ENCODE measurements around the gene KIFC1. TPM values are rescaled to one million over a fixed set of nuclear protein-coding genes. Genes with fewer than 3 reads are reported as not detected.
"Not testable (repeated sequence)": the region's sequence is repeated elsewhere in the genome, so short reads cannot be mapped to it uniquely, and the experiment has no call there.

The KIFC1 gene
- total and polyA plus RNA-seq, 2 donors (not counting 1 experiment from before 2014, with no cell fraction given), result 5.3 to 8.0 TPM

- not testable (repeated sequence) for H4K20me1 ChIP-seq (ENCODE audit: control insufficient read depth, extremely low read depth, insufficient read depth, low read length); H3K9me3 ChIP-seq (ENCODE audit: control insufficient read depth, insufficient read depth, low read depth, low read length); H3K27me3 ChIP-seq (ENCODE audit: control insufficient read depth, insufficient read depth, low read length); H3K27ac ChIP-seq (ENCODE audit: insufficient read depth, low read length); H3K79me2 ChIP-seq (ENCODE audit: control insufficient read depth, insufficient read depth, low read length); DNase-seq (ENCODE audit: low read depth in 2 of 2); H2AFZ ChIP-seq (ENCODE audit: low read length); H3K4me1 ChIP-seq (ENCODE audit: control insufficient read depth, extremely low read depth, insufficient read depth, low read length); H3K36me3 ChIP-seq (ENCODE audit: control insufficient read depth, insufficient read depth, low read length); H3K4me3 ChIP-seq (replicated peaks in 1 of 4; ENCODE audit: control extremely low read depth in 1 of 4, insufficient read depth in 1 of 4, low read depth in 3 of 4, low read length in 4 of 4); H3K4me2 ChIP-seq (ENCODE audit: extremely low read depth, insufficient read depth, low read length); H3K9ac ChIP-seq (ENCODE audit: insufficient read depth, low read length)
These were observed 26.2 kb upstream of the KIFC1 start for GRCh38 chr6:33365206-33365971.

- no peak for DNase-seq (ENCODE audit: low read depth in 2 of 2)
- no peaks in the 10 kb centered on the region for H4K20me1 ChIP-seq (ENCODE audit: control insufficient read depth, extremely low read depth, insufficient read depth, low read length)
- no peaks in the 10 kb centered on the region for H3K36me3 ChIP-seq (ENCODE audit: control insufficient read depth, insufficient read depth, low read length)
- no peak overlapping the region for H2AFZ ChIP-seq (ENCODE audit: low read length)
- H3K9me3 ChIP-seq (ENCODE audit: control insufficient read depth, insufficient read depth, low read depth, low read length), result no peaks in the 10 kb centered on the region
- no peak overlapping the region for H3K27ac ChIP-seq (ENCODE audit: insufficient read depth, low read length)
- no peak overlapping the region for H3K4me2 ChIP-seq (ENCODE audit: extremely low read depth, insufficient read depth, low read length)
- peaks cover 2% of the 10 kb centered on the region for H3K4me1 ChIP-seq (ENCODE audit: control insufficient read depth, extremely low read depth, insufficient read depth, low read length)
- no peaks in the 10 kb centered on the region for H3K27me3 ChIP-seq (ENCODE audit: control insufficient read depth, insufficient read depth, low read length)
- H3K4me3 ChIP-seq (replicated peaks in 1 of 4; ENCODE audit: control extremely low read depth in 1 of 4, insufficient read depth in 1 of 4, low read depth in 3 of 4, low read length in 4 of 4), result no peak overlapping the region
- TF ChIP-seq CTCF (conservative IDR thresholded peaks at IDR 0.05 in 1 of 2, IDR thresholded peaks at IDR 0.05 in 1 of 2; ENCODE audit: low read depth in 1 of 2, low read length in 2 of 2) (no peak), EZH2 (IDR thresholded peaks at IDR 0.05; ENCODE audit: low read length, missing control alignments) (no peak)
- no peaks in the 10 kb centered on the region for H3K79me2 ChIP-seq (ENCODE audit: control insufficient read depth, insufficient read depth, low read length)
- no peak overlapping the region for H3K9ac ChIP-seq (ENCODE audit: insufficient read depth, low read length)
These were observed 24.5 kb upstream of the KIFC1 start for GRCh38 chr6:33367009-33367714.

- not testable (repeated sequence) for H3K36me3 ChIP-seq (ENCODE audit: control insufficient read depth, insufficient read depth, low read length); H3K9ac ChIP-seq (ENCODE audit: insufficient read depth, low read length); H3K9me3 ChIP-seq (ENCODE audit: control insufficient read depth, insufficient read depth, low read depth, low read length); H3K79me2 ChIP-seq (ENCODE audit: control insufficient read depth, insufficient read depth, low read length); H3K27ac ChIP-seq (ENCODE audit: insufficient read depth, low read length); H4K20me1 ChIP-seq (ENCODE audit: control insufficient read depth, extremely low read depth, insufficient read depth, low read length); DNase-seq (ENCODE audit: low read depth in 2 of 2); H3K27me3 ChIP-seq (ENCODE audit: control insufficient read depth, insufficient read depth, low read length); H3K4me2 ChIP-seq (ENCODE audit: extremely low read depth, insufficient read depth, low read length); H3K4me1 ChIP-seq (ENCODE audit: control insufficient read depth, extremely low read depth, insufficient read depth, low read length); H3K4me3 ChIP-seq (replicated peaks in 1 of 4; ENCODE audit: control extremely low read depth in 1 of 4, insufficient read depth in 1 of 4, low read depth in 3 of 4, low read length in 4 of 4); H2AFZ ChIP-seq (ENCODE audit: low read length)
These were observed 24.0 kb upstream of the KIFC1 start for GRCh38 chr6:33367715-33368025.

- H4K20me1 ChIP-seq (ENCODE audit: control insufficient read depth, extremely low read depth, insufficient read depth, low read length); H3K4me2 ChIP-seq (ENCODE audit: extremely low read depth, insufficient read depth, low read length); H3K79me2 ChIP-seq (ENCODE audit: control insufficient read depth, insufficient read depth, low read length); H3K27ac ChIP-seq (ENCODE audit: insufficient read depth, low read length); H3K36me3 ChIP-seq (ENCODE audit: control insufficient read depth, insufficient read depth, low read length); H3K9me3 ChIP-seq (ENCODE audit: control insufficient read depth, insufficient read depth, low read depth, low read length); H3K27me3 ChIP-seq (ENCODE audit: control insufficient read depth, insufficient read depth, low read length); H3K4me1 ChIP-seq (ENCODE audit: control insufficient read depth, extremely low read depth, insufficient read depth, low read length); H2AFZ ChIP-seq (ENCODE audit: low read length); H3K4me3 ChIP-seq (replicated peaks in 1 of 4; ENCODE audit: control extremely low read depth in 1 of 4, insufficient read depth in 1 of 4, low read depth in 3 of 4, low read length in 4 of 4); H3K9ac ChIP-seq (ENCODE audit: insufficient read depth, low read length); DNase-seq (ENCODE audit: low read depth in 2 of 2): not testable (repeated sequence)
These were observed 19.7 kb upstream of the KIFC1 start for GRCh38 chr6:33371901-33372300.
